ENCODE measurements around the gene CD96. TPM values are rescaled to one million over a fixed set of nuclear protein-coding genes. Genes with fewer than 3 reads are reported as not detected.

The CD96 gene
- total and polyA plus RNA-seq, 9 donors, result 0.13 to 3.0 (median 0.72) TPM

DNA sequence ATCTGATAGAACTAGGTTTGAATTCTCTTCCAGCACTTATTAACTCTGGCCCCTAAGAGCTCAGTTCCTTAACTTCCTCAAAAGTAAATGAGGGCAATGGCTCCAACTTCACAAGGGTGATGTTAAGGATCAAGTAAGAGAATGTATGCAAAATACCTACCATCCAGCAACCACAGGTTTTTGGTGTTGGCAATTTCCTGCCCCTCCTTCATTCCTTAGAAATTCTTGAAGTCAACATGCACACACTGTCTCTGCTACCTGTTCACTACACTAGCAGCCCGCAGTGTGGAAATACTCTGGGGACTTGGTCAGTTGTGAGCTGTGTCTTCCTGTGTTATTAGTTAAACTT lies 48.1 kb downstream of the CD96 start:
- no peaks in the 10 kb centered on the region for H3K36me3 ChIP-seq
- TF ChIP-seq, protein P1, sequence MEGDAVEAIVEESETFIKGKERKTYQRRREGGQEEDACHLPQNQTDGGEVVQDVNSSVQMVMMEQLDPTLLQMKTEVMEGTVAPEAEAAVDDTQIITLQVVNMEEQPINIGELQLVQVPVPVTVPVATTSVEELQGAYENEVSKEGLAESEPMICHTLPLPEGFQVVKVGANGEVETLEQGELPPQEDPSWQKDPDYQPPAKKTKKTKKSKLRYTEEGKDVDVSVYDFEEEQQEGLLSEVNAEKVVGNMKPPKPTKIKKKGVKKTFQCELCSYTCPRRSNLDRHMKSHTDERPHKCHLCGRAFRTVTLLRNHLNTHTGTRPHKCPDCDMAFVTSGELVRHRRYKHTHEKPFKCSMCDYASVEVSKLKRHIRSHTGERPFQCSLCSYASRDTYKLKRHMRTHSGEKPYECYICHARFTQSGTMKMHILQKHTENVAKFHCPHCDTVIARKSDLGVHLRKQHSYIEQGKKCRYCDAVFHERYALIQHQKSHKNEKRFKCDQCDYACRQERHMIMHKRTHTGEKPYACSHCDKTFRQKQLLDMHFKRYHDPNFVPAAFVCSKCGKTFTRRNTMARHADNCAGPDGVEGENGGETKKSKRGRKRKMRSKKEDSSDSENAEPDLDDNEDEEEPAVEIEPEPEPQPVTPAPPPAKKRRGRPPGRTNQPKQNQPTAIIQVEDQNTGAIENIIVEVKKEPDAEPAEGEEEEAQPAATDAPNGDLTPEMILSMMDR (IDR thresholded peaks at IDR 0.05), result no peak
- TF ChIP-seq POLR2A (IDR thresholded peaks at IDR 0.05), result no peak
- no peak for TF ChIP-seq EP300 (IDR thresholded peaks at IDR 0.05)
- intact Hi-C loops (cut with DNase I), result no loop called here
- WGBS, 3 donors, result 85 to 96% (median 86%) methylated on average over 1 of the region's 1 CpG
- no peaks in the 10 kb centered on the region for H3K4me1 ChIP-seq (ENCODE audit: insufficient read depth)
- DNase-seq, result no peak
- H3K27ac ChIP-seq, result no peak overlapping the region
- H3K4me3 ChIP-seq, result no peak overlapping the region
- H3K9me3 ChIP-seq, result no peaks in the 10 kb centered on the region
- no peaks in the 10 kb centered on the region for H3K27me3 ChIP-seq

DNA sequence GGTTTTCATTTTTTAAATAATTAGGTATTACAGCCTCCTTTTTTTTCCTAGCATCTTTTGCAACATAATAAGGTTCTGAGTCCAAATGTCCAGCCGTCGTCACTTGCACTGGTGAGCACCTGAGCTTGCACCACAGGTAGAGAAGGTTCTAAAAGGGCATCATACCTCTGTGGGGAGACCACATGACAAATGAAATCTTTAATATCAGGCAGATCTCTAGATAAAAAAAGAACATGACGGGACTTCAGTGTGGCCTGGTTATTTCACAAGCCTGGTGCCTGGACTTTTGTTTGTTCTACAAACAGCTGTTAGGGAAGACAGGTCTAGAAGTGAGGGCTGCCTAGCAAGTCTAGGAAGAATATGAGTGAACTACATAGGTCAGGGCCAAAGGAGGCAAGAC lies 49.6 kb downstream of the CD96 start:
- H3K9me3 ChIP-seq, result no peaks in the 10 kb centered on the region
- H3K27me3 ChIP-seq, result no peaks in the 10 kb centered on the region
- 78 to 86% (median 79%) methylated on average over 3 of the region's 3 CpGs for WGBS, 3 donors
- DNase-seq, result no peak
- no peak overlapping the region for H3K4me3 ChIP-seq
- no peaks in the 10 kb centered on the region for H3K36me3 ChIP-seq
- no peak overlapping the region for H3K27ac ChIP-seq
- TF ChIP-seq EP300 (IDR thresholded peaks at IDR 0.05) (no peak), POLR2A (IDR thresholded peaks at IDR 0.05) (no peak)
- TF ChIP-seq, protein P1 (IDR thresholded peaks at IDR 0.05), result no peak
- no peaks in the 10 kb centered on the region for H3K4me1 ChIP-seq (ENCODE audit: insufficient read depth)
- intact Hi-C loops (cut with DNase I), result no loop called here

DNA sequence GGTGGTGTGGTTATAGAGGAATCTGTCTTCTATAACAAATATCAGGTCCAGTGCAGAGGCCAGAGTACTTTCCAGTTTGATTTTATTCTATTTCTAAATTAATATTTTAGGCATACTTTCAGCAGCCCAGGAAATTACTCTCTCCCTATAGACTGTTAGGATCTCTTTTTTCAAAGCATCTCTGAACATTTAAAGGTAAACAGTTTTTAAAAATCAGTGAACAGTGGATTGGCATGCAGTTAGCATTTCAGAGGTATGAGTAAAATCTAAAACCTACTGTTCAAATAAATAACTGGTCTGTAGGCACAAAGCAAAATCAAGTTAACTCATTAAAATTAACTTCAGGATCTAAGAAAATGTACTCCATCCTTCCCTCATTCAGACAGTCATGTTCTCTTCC lies 50.1 kb downstream of the CD96 start:
- DNase-seq, result no peak
- H3K27ac ChIP-seq, result no peak overlapping the region
- TF ChIP-seq POLR2A (IDR thresholded peaks at IDR 0.05), result no peak
- TF ChIP-seq, protein P1 (IDR thresholded peaks at IDR 0.05), result no peak
- no peak for TF ChIP-seq EP300 (IDR thresholded peaks at IDR 0.05)
- H3K27me3 ChIP-seq, result no peaks in the 10 kb centered on the region
- H3K4me1 ChIP-seq (ENCODE audit: insufficient read depth), result no peaks in the 10 kb centered on the region
- H3K9me3 ChIP-seq, result no peaks in the 10 kb centered on the region
- intact Hi-C loops (cut with DNase I), result no loop called here
- H3K36me3 ChIP-seq, result no peaks in the 10 kb centered on the region
- H3K4me3 ChIP-seq, result no peak overlapping the region

DNA sequence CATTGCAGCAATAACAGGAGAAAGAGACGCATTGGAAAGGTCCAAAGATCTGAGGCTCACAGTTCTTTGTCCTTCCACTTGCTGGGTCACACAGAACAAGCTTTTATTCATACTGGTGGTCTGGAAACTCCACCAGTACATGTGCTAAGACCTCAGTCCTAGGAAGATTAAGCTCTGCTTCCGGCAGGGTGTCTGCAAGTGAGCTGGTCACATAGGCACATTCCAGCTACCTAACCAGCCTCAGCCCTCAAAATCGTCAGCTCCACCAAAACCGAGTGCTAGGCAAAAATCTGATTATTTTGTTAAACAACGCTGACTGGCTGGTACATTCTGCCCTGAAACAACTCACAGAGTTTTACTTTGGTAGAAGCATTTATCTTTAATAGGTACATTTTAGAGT lies 50.9 kb downstream of the CD96 start:
- TF ChIP-seq POLR2A (IDR thresholded peaks at IDR 0.05), result no peak
- TF ChIP-seq EP300 (IDR thresholded peaks at IDR 0.05), result no peak
- TF ChIP-seq, protein P1 (IDR thresholded peaks at IDR 0.05), result no peak

DNA sequence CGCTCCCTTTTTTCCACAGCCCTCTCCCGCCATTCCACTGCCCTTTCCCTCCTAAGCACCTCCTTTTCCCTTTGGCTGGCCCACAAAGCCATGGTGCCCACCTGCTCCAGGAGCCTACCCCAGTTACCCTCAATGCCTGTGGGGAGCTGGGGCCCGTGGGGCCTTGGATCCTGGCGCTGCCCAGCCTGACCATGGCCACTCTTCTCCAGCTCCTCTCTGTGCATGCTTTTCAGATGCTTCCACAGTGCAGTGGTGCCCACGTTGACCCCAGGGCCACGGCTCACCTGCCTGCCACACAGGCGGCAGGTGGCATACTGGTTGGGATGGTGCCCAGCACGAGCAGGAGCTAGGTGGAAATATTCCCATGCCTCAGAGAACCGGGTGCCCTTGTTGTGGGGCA lies 51.7 kb downstream of the CD96 start:
- Histone ChIP-seq H3K4me3 (no peak overlapping the region), H3K27me3 (no peaks in the 10 kb centered on the region), H3K9me3 (no peaks in the 10 kb centered on the region), H3K36me3 (no peaks in the 10 kb centered on the region), H3K27ac (no peak overlapping the region), H3K4me1 (ENCODE audit: insufficient read depth) (no peaks in the 10 kb centered on the region)
- TF ChIP-seq, protein P1 (IDR thresholded peaks at IDR 0.05), result no peak
- TF ChIP-seq POLR2A (IDR thresholded peaks at IDR 0.05) (no peak), EP300 (IDR thresholded peaks at IDR 0.05) (no peak)
- DNase-seq, result no peak
- intact Hi-C loops (cut with DNase I), result no loop called here
- 92 to 95% (median 92%) methylated on average over 9 of the region's 9 CpGs for WGBS, 3 donors

More for the DNA sequence above, 50.9 kb downstream of the CD96 start:
- no peak overlapping the region for H3K4me3 ChIP-seq
- intact Hi-C loops (cut with DNase I), result no loop called here
- H3K9me3 ChIP-seq, result no peaks in the 10 kb centered on the region
- no peaks in the 10 kb centered on the region for H3K4me1 ChIP-seq (ENCODE audit: insufficient read depth)
- no peak for DNase-seq
- WGBS, 3 donors, result 83 to 89% (median 85%) methylated on average over 5 of the region's 5 CpGs
- no peaks in the 10 kb centered on the region for H3K36me3 ChIP-seq
- no peak overlapping the region for H3K27ac ChIP-seq
- no peaks in the 10 kb centered on the region for H3K27me3 ChIP-seq

Measured in ovary (tissue), 9 donors.